Measurements from ENCODE around the gene PLAA. TPM values are rescaled to one million over a fixed set of nuclear protein-coding genes. Genes with fewer than 3 reads are reported as not detected.

The PLAA gene
- total RNA-seq, 1 donor from 2014 or later = 28.2 TPM

Small RNA genes lying within 50 kb of the gene (small RNA-seq; reads per million reads assigned to genes)
- gene RN7SL100P = not detected

Other genes with a start within 250 kb of the PLAA start
- 12.5 TPM for gene CAAP1, start 54.4 kb downstream of the PLAA start, total RNA-seq
- gene IFT74, start 9.2 kb upstream of the PLAA start, total RNA-seq = 9.4 TPM
- gene LRRC19, start 58.4 kb upstream of the PLAA start, total RNA-seq = not detected
- 23.0 TPM for gene TEK, start 162.0 kb upstream of the PLAA start, total RNA-seq